Pancreas (tissue), 10 donors: Measurements from ENCODE around the gene TM9SF4. TPM values are rescaled to one million over a fixed set of nuclear protein-coding genes. Genes with fewer than 3 reads are reported as not detected.
A peak's percentile ranks its signal among the peaks of the same experiment; 100 is the strongest.
"Not testable (repeated sequence)": the region's sequence is repeated elsewhere in the genome, so short reads cannot be mapped to it uniquely, and the experiment has no call there.

ENCODE experiments used
- ATAC-seq, 4 donors: fragments of 200-7000 bp; cut with Tn5 transposase; one replicate each; pipeline versions ENCODE4 v1.8.0 to v1.9.1; 2020; ENCODE audit warnings: mild to moderate bottlenecking in 4 of 4, moderate library complexity in 4 of 4
- DNase-seq, 6 donors: peaks; one replicate each; pipeline ENCODE4 v3.0.0-alpha.2; 2020
- FAIRE-seq: peaks from 2 replicates; lab custom pipeline; 2012; peaks lifted over from hg19 to GRCh38; lab: Jason Lieb, UNC
- H3K27ac ChIP-seq, 4 donors: fragments of 200-600 bp; sonication (generic); 1 replicate in 3 of 4; 2 replicates in 1 of 4; pipeline versions ENCODE4 v1.5.0 to v1.8.0; 2020
- H3K27me3 ChIP-seq, 4 donors: fragments of 200-600 bp; one replicate each; pipeline ENCODE4 v1.8.0; 2021
- H3K36me3 ChIP-seq, 3 donors: fragments of 200-600 bp; sonication (generic) in 1 of 3; one replicate each; pipeline versions ENCODE4 v1.5.0 to v1.8.0; 2020 to 2021
- H3K4me1 ChIP-seq, 3 donors: fragments of 200-600 bp; one replicate each; pipeline ENCODE4 v1.8.0; 2021
- H3K4me3 ChIP-seq, 4 donors: fragments of 200-600 bp; sonication (generic) in 2 of 4; one replicate each; pipeline versions ENCODE4 v1.5.0 to v1.8.0; 2020 to 2021
- H3K9me3 ChIP-seq, 4 donors: fragments of 200-600 bp; one replicate each; pipeline ENCODE4 v1.8.0; 2021
- WGBS, 2 donors: extraction: QIAGEN DNeasy Blood & Tissue Kit; methylation state at CpG; one replicate each; pipeline ENCODE4 v1.1.7; 2013; 5-methylcytosine and 5-hydroxymethylcytosine counted together
- intact Hi-C, 3 donors: fragments of 100-400 bp; cut with DNase I; formaldehyde crosslinking; loops; one replicate each; pipeline versions ENCODE4 v1.11.1 to v1.14.2; 2022
- polyA plus RNA-seq, 2 donors: library from polyadenylated mRNA; stranded (reverse); fragments of 200-250 nt; gene quantifications; one replicate each; pipeline ENCODE4 v1.2.3, GENCODE V29; 2013
- total RNA-seq, 6 donors: library from RNA; stranded (reverse); fragmentation: NEBNext Ultra II Directional in 4 of 6; extraction: Animal tissue kit (Norgen Biotek cat#: 25700) in 4 of 6; gene quantifications; one replicate each; pipeline versions ENCODE4 v1.2.1 to v1.2.4, GENCODE V29; 2021 to 2023
- TF ChIP-seq, protein P1 (sequence below), 4 donors: fragments of 200-600 bp; sonication (generic) in 3 of 4; IDR thresholded peaks; one replicate each; pipeline versions ENCODE4 v1.5.0 to v1.8.0; 2021; ENCODE audit warnings: antibody characterized with exemption in 4 of 4
- donor health status: healthy with polysubstance abuse.
- donor health status: DM: no; HTN: no; CAD: no; lungs with moderate emphysema.
- donor health status: DM: no; HTN: no; CAD: no.
- donor health status: control.
- donor health status: control.
- donor health status: Bipolar disorder and iron deficiency.
- donor health status: DM: yes; HTN: yes; CAD: no.
- donor health status: DM: no; HTN: no; CAD: no.
- donor health status: DM: no; HTN: no; CAD: no.
- donor health status: DM: yes; HTN: yes; CAD: no.

Gene TM9SF4
- total and polyA plus RNA-seq, 8 donors, result 12.7 to 30.2 (median 20.9) TPM

- Histone ChIP-seq H3K4me1 (peaks cover 0 to 15% (median 7%) of the 10 kb centered on the region in 3 donors), H3K4me3 (no peak overlapping the region), H3K27ac (no peak overlapping the region), H3K36me3 (peaks cover 0 to 41% (median 16%) of the 10 kb centered on the region in 3 donors), H3K27me3 (no peaks in the 10 kb centered on the region), H3K9me3 (no peaks in the 10 kb centered on the region)
- WGBS, 2 donors, result 25 to 27% methylated on average over 7 of the region's 7 CpGs
- ATAC-seq (peak; percentile 67 to 83 (median 80)), DNase-seq (peak in 2 of 6 donors; percentile 35 to 45), FAIRE-seq (no peak)
- intact Hi-C loops, result no loop called here
- TF ChIP-seq, protein P1, sequence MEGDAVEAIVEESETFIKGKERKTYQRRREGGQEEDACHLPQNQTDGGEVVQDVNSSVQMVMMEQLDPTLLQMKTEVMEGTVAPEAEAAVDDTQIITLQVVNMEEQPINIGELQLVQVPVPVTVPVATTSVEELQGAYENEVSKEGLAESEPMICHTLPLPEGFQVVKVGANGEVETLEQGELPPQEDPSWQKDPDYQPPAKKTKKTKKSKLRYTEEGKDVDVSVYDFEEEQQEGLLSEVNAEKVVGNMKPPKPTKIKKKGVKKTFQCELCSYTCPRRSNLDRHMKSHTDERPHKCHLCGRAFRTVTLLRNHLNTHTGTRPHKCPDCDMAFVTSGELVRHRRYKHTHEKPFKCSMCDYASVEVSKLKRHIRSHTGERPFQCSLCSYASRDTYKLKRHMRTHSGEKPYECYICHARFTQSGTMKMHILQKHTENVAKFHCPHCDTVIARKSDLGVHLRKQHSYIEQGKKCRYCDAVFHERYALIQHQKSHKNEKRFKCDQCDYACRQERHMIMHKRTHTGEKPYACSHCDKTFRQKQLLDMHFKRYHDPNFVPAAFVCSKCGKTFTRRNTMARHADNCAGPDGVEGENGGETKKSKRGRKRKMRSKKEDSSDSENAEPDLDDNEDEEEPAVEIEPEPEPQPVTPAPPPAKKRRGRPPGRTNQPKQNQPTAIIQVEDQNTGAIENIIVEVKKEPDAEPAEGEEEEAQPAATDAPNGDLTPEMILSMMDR (IDR thresholded peaks at IDR 0.05), result no peak
Observed at GRCh38 chr20:32195581-32195980, 86.1 kb downstream of the TM9SF4 start.

DNA sequence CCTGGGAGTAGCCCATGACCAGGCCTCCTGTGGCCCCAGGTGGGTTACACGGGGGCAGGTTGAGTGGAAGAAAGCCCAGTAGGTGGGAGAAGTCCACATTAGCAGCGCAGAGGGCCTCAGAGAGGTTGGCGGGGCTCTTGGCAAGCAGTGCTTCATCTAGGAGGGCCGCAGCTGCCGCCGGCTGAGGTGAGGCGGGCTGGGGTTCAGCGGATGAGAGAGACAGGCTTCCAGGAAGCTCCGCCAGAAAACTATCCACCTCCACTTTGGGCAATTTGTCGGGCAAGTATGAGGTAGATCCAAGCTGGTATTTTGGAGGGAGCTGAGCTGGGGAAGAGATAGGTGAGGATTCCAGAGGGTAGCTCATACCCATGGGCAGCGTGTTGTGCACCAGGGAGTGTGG lies 87.1 kb downstream of the TM9SF4 start:
- H3K9me3 ChIP-seq, H3K27ac ChIP-seq, ATAC-seq, H3K4me3 ChIP-seq, FAIRE-seq, H3K27me3 ChIP-seq, DNase-seq, intact Hi-C loops: not testable (repeated sequence)
- H3K36me3 ChIP-seq, result peaks cover 0 to 51% (median 21%) of the 10 kb centered on the region in 3 donors
- WGBS, 2 donors, result 93 to 98% methylated on average over 11 of the region's 11 CpGs
- H3K4me1 ChIP-seq, result peaks cover 2 to 15% (median 10%) of the 10 kb centered on the region in 3 donors

DNA sequence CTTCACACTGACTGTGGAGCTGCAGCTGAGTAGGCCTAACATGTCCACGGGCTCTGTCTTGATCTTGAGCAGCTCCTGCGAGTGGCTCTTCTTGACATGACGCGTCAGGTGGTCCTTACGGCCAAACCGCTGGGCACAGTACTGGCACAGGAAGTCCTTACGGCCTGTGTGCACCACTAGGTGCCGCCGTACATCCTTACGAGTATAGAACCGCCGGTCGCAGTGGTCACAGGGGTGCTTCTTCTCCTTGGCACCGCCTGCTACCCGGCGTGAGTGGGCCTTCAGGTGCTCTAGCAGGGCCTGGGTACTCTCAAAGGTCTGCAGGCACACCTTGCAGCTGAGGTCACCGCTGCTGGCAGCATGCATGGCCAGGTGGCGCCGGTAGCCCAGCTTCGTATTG lies 87.6 kb downstream of the TM9SF4 start:
- ATAC-seq, H3K27me3 ChIP-seq, DNase-seq, H3K9me3 ChIP-seq, H3K27ac ChIP-seq, H3K4me3 ChIP-seq, FAIRE-seq, intact Hi-C loops: not testable (repeated sequence)
- Histone ChIP-seq H3K36me3 (peaks cover 0 to 51% (median 21%) of the 10 kb centered on the region in 3 donors), H3K4me1 (peaks cover 7 to 17% (median 10%) of the 10 kb centered on the region in 3 donors)
- WGBS, 2 donors, result 92% methylated on average over 20 of the region's 20 CpGs

DNA sequence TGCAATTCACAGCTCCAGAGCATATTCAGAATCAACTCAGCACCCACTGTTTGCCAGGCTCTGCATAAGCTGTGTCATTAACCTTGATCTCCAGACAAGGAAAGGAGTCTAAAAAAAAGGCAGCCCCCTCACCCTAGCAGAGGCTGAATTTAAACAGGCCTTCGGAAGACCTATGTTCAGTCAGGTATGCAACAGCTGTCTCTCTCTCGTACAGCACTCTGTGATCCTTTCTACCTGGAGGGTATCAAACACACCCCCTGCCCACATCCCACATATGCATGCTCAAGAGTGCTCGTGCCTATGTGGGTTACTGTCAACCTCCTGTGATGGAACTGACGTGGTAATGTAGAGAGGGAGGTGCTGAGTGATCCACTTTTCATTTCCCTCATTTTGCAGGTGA lies 89.5 kb downstream of the TM9SF4 start:
- no peak overlapping the region for H3K27ac ChIP-seq
- TF ChIP-seq, protein P1 (IDR thresholded peaks at IDR 0.05), result no peak
- H3K4me3 ChIP-seq, result no peak overlapping the region
- intact Hi-C loops, result no loop called here
- ATAC-seq (no peak), DNase-seq (no peak), FAIRE-seq (no peak)
- no peaks in the 10 kb centered on the region for H3K9me3 ChIP-seq
- WGBS, 2 donors, result 60 to 77% methylated on average over 4 of the region's 4 CpGs
- H3K27me3 ChIP-seq, result no peaks in the 10 kb centered on the region
- H3K4me1 ChIP-seq, result peaks cover 23 to 28% (median 26%) of the 10 kb centered on the region in 3 donors
- H3K36me3 ChIP-seq, result peaks cover 0 to 51% (median 21%) of the 10 kb centered on the region in 3 donors

- no peaks in the 10 kb centered on the region for H3K9me3 ChIP-seq
- DNase-seq (no peak), ATAC-seq (no peak), FAIRE-seq (no peak)
- H3K4me3 ChIP-seq, result no peak overlapping the region
- TF ChIP-seq, protein P1 (IDR thresholded peaks at IDR 0.05), result no peak
- 60 to 61% methylated on average over 4 of the region's 4 CpGs for WGBS, 2 donors
- peak overlapping the region in 2 of 4 donors; percentile 28 to 29 for H3K27ac ChIP-seq
- peaks cover 0 to 42% (median 21%) of the 10 kb centered on the region in 3 donors for H3K36me3 ChIP-seq
- peaks cover 44 to 50% (median 45%) of the 10 kb centered on the region in 3 donors for H3K4me1 ChIP-seq
- intact Hi-C loops, result loop anchor here in 1 of 3 donors (10.0 kb wide), 1 partner anchor 283 kb away; no protein-coding TSS in a partner anchor
- H3K27me3 ChIP-seq, result no peaks in the 10 kb centered on the region
Observed at GRCh38 chr20:32201296-32201976, 91.9 kb downstream of the TM9SF4 start.

DNA sequence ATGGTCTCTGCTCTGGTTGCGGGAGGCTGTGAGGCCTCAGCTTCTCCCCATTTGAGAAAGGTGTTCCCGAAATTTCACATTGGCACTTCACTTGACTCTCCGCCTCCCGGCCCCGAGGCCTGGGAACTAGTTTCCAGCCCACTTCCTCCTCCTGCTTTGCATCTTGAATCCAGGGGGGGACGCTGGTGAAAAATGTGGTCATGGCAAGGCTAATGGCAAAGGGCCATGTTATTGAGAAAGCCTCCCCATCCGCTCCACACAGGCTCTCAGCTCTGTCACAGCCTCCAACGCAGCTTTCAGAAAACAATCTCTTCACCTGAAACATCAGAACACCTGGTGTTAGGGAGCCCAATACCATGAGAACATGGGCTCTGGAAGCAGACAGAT lies 92.5 kb downstream of the TM9SF4 start:
- FAIRE-seq, result no peak
- no peak overlapping the region for H3K4me3 ChIP-seq
- ATAC-seq, result no peak
- peak overlapping the region in 2 of 4 donors; percentile 28 to 29 for H3K27ac ChIP-seq
- WGBS, 2 donors, result 60 to 63% methylated on average over 8 of the region's 8 CpGs
- no peaks in the 10 kb centered on the region for H3K27me3 ChIP-seq
- H3K9me3 ChIP-seq, result no peaks in the 10 kb centered on the region
- H3K4me1 ChIP-seq, result peaks cover 45 to 53% (median 46%) of the 10 kb centered on the region in 3 donors
- intact Hi-C loops, result loop anchor here in 1 of 3 donors (10.0 kb wide), 1 partner anchor 283 kb away; no protein-coding TSS in a partner anchor
- no peak for DNase-seq
- TF ChIP-seq, protein P1 (IDR thresholded peaks at IDR 0.05), result no peak
- peaks cover 0 to 37% (median 15%) of the 10 kb centered on the region in 3 donors for H3K36me3 ChIP-seq
